ENCODE measurements around the gene TSFM.
A peak's percentile ranks its signal among the peaks of the same experiment; 100 is the strongest.

The TSFM gene

GRCh38 chr12:57783466-57783801, 847 bp downstream of the TSFM start:
- DNase-seq = no peak

GRCh38 chr12:57783861-57784260, 1.3 kb downstream of the TSFM start:
- DNase-seq = no peak

GRCh38 chr12:57793920-57794319, 11.3 kb downstream of the TSFM start:
- no peak for DNase-seq

DNA sequence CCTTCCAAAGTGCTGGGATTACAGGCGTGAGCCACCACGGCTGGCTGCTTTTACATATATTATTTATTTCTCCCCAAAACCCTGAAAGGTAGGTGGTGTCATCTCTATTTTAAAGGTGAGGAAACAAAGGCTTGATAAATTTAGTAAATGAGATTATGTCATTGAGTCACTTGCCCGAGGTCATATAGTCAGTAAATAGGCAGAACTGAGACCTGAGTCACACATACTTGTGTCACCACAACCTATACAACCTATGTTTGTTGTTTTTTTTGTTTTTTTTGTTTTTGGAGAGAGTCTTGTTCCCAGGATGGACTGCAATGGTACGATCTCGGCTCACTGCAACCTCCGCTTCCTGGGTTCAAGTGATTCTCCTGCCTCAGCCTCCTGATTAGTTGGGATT, 12.8 kb downstream of the TSFM start:
- DNase-seq = no peak

DNA sequence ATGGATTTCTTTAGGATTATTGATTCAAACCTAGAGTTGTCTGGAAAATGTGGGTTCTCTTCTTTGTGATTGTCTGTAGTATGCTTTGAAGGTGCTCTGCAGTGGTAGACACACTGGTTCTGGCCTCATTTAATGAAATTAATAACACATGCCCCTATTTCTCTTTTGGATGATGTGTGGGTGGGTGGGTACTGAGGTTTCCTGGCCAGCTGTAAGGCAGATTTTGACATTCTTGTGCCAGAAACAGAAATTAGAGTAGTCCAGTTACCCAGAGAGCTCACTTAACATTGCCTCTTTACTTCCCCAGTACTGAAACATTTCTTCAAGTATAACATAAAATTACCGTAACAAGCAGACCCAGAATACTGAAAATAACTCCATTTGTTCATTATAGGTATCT, 14.4 kb downstream of the TSFM start:
- DNase-seq = no peak

DNA sequence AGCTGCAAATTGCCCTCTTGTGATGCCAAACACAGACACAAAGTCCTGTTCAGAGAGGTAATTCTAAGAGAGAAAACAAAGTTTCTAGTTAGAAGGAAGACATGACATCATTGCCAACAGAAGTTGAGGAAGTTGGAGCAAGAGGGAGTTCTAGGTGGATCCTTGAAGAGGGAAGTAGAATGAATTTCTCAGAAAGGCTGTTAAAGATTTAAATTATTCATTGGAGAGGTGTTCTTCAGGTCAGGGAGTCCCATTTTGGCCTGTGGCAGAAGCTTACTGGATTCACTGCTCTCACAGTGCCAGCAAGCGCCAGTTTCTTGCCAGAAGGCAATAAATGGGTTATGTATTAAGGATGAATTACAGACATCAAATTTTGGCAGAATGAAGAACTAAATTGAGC, 15.3 kb downstream of the TSFM start:
- DNase-seq = no peak

GRCh38 chr12:57800965-57801364, 18.4 kb downstream of the TSFM start:
- no peak for DNase-seq

GRCh38 chr12:57802607-57803006, 20.0 kb downstream of the TSFM start:
- DNase-seq = no peak

GRCh38 chr12:57803319-57803893, 20.8 kb downstream of the TSFM start:
- DNase-seq = peak; percentile 45

DNA sequence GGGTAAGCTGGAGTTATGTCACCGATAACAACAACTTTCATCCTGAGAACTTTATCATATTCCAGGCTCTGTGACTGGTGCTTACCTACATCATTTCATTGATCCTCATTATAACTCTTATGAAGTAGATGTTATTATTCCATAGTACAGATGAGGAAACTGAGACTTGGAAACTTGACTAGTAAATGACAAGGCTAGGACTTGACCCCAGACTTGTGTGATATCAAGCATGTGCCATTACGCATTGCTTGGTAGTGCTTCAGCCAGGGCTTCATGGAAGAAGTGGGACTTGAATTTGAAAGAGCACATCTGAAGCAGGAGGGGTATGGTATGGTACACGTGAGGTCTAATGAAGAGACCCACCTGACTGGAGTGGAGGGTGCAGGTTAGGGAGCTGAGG, 24.1 kb downstream of the TSFM start:
- no peak for DNase-seq

GRCh38 chr12:57807285-57807684, 24.7 kb downstream of the TSFM start:
- no peak for DNase-seq

DNA sequence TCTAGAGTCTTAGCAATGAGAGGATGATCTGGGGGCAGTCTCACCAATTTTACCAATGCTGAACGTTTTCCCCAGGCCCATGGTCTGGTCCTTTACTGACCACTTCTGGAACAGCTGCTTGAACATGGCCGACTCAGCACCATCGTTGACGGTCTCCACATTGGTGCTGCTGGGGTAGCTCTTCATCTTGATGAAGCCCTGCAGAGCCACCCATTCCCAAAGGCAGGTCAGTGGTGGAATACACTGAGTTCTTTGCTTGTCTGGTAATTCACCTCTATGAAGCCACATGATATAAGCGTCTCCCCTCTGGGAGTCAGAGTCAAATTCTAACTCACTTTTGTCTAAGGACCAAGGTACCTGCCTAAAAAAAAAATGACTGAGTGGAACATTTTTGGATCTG, 25.8 kb downstream of the TSFM start:
- DNase-seq = no peak

DNA sequence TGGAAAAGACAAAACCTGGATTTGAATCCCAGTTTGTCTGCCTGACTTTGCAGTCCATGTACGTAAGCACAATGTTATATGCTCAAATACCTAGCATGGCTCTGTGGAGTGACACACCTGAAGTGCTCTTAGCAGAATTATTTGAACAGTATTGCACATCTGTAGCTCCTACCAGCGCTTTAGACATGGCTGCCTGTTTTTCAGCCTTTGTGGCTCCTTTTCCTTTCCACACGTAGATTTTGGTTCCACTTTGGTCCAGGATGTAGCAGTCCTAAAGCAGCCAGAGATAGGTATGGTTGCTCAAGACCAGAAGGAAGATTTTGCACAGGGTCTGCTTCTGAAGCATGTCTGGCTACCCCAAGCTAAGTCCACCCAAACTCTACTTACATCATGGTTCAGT, 26.8 kb downstream of the TSFM start:
- no peak for DNase-seq

- no peak for DNase-seq
Observed at GRCh38 chr12:57810450-57810849, 27.9 kb downstream of the TSFM start.

DNA sequence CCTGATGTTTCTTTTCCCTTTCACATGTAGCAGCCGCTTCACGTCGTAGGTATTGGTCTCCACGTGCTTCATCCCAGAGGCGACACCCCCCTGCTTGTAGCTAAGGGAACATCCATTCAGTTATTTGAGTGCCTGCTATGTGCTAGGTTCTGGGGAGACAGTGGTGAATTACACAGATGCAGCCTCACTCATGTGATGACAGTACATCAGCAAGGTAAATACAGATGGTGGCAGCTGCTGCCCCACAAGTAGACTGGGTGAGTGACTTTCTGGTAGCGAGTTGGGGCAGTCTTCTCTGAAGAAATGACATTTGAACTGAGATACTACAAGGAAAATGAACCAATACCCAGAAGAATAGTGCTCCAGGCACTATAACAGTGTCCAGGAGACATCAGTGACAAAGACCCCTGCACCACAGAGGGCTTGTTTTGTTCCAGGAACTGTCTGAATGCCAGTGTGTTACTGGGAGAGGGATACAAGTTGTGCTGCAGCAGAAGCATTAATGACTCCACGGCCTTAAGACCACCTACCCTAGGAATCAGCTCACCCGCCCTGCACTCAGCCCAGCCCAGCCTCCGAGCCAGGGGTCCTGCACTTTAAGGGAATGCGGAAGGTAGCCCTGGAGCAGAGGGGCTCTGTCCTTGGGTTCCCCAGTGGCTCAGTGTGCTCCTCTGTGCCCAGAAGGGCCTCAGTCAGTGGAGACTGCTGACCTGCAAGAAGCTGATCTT, 28.6 kb downstream of the TSFM start:
- DNase-seq = no peak

DNA sequence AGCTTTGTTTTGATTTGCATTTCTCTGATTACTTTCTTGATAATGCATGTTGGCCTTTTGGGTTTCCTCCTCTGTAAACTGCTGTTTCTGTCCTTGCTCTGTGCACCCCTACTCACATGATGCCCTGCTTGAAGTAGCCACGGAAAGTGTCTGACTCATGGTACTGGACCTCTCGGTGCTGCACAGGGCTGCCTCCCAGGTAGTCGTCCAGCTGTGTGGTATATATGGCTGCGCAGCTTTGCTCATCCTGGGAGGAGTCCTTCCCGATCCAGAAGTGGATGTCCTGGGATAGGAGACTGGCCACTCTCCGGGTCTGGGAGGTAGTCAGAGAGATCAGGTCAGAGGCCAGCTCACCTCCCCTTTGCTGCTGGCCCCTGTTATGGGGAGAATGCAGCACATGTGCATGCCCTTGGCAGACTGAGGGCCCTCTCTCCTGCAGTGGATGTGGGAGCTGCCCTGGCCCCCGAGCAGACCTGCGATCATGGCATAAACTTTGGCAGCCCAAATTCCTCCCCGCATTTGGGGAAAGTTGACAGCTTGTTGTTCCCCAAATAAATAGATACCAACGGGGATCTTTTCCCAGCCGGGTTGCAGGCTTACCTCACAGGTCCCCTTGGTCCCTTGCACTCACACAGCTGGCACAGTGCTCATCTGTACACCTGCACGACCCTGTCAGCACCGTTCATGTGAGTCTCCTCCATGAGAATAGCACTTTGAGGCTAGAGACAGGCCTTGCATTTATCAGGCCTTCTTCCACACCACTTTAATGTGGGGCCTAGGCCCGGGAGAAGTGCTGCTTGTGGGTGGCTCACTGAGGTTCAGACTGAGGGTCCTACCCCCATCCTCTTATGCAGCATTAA, 30.8 kb downstream of the TSFM start:
- DNase-seq = no peak

GRCh38 chr12:57813971-57814772, 31.6 kb downstream of the TSFM start:
- no peak for DNase-seq

DNA sequence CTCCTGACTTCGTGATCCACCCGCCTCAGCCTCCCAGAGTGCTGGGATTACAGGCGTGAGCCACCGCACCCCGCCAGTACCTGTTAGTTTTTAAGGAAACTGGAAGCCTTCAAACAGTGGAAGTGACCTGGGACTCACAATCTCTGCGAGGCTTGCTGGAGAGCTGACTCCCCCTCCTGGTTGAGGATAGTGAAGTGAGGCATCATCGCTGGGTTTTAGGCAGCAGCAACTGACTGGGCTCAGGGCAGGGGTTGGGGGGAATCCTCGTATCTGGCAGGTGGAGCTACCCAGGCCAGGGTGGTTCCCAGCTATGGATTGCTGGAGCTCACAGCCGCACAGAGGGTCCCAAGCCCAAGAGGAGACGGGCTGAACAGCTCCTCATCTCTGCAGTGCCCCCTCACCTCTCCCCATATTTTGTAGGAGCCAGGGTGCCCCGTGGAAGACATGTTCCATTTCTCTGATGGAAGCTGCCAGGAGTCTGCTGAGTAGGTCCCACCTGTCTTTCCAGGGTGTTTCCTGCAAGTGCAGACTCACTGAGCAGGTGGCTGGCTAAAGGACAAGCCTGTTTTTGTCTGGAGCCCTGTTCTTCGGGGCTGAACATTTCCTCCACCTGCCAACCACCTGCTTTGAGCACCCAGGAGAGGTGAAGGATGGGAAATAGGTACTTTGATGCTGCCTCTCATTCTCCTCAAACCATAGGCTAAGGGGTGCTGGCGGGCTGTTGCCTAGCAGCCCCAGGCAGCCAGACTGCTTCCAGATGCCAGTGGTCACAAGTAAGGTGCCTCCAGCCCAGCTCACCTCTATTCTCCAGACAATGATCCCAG, 32.8 kb downstream of the TSFM start:
- no peak for DNase-seq

DNA sequence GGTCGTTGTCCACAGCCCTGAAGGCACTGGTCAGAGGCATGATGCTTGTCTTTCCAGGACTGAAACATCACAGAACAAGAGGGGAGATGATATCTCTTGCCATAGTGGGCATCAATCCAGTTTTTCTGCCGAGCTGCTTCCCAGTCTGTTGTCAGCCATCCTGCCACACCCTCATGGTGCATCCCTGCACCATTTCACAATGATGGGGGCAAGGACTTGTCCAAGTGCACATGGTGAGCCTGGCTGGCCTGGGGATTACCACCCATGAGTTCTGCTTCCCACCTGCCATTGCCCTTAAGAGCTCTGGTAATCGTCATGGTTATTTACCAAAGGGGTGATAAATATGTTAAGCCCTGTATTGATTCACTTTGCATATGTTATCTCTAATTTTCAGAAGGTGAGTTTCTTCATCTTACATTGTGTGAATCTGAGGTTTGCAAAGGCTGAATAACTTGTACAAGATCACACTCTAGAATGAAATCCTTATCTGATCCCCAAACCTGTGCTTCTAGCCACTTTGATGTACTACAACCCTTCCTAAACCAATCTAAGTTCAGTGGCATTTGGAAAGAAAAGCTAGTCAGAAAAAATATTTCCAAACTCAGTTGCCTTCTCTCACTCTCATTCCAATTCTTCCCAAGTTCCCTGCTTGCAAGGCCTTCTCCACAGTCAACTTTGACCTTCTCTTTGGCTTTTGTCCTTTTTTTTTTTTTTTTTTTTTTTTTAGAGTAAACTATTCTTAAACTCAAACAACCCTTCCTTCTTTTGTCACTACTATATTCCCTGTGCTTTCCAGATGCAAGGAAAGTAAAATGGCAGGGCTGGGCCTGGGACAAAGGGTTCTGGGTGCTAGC, 33.6 kb downstream of the TSFM start:
- no peak for DNase-seq

GRCh38 chr12:57816855-57817151, 34.2 kb downstream of the TSFM start:
- no peak for DNase-seq

GRCh38 chr12:57817261-57817989, 34.8 kb downstream of the TSFM start:
- no peak for DNase-seq

All from CD4-positive, alpha-beta T cell treated with Interleukin-10 for 1 hour (primary cell).